AML-193 (cell line): Measurements from ENCODE around the gene ASB16.

Source experiments
- DNase-seq, 2 experiments: peaks; one replicate each; lab custom pipeline; 2025; lab: John Stamatoyannopoulos, UW

ASB16 gene

GRCh38 chr17:44209786-44210341 lies 39.4 kb downstream of the ASB16 start:
- DNase-seq: no peak

GRCh38 chr17:44210342-44211192 lies 40.1 kb downstream of the ASB16 start:
- peak; percentile 94 to 95 for DNase-seq

- no peak for DNase-seq
Observed at GRCh38 chr17:44211281-44212265, 41.1 kb downstream of the ASB16 start.

GRCh38 chr17:44212507-44213402 lies 42.3 kb downstream of the ASB16 start:
- no peak for DNase-seq

GRCh38 chr17:44213403-44214229 lies 43.1 kb downstream of the ASB16 start:
- no peak for DNase-seq

- DNase-seq: no peak
Observed at GRCh38 chr17:44214230-44214494, 43.7 kb downstream of the ASB16 start.

- no peak for DNase-seq
Observed at GRCh38 chr17:44214896-44215295, 44.4 kb downstream of the ASB16 start.

- DNase-seq: no peak
Observed at GRCh38 chr17:44216173-44216572, 45.7 kb downstream of the ASB16 start.

GRCh38 chr17:44216694-44217093 lies 46.2 kb downstream of the ASB16 start:
- no peak for DNase-seq

GRCh38 chr17:44217738-44218343 lies 47.3 kb downstream of the ASB16 start:
- no peak for DNase-seq

GRCh38 chr17:44218344-44219107 lies 48.0 kb downstream of the ASB16 start:
- DNase-seq: peak; percentile 77 to 81

GRCh38 chr17:44219108-44219615 lies 48.7 kb downstream of the ASB16 start:
- DNase-seq: peak; percentile 51 to 57

GRCh38 chr17:44219616-44220212 lies 49.2 kb downstream of the ASB16 start, which contains the start of gene UBTF:
UBTF (minus strand) TSS chr17:44219675; CDS start chr17:44218229, 1,446 bp downstream.
- DNase-seq: peak; percentile 20 to 46

GRCh38 chr17:44220213-44221083 lies 49.9 kb downstream of the ASB16 start:
- DNase-seq: peak in 1 of 2 experiments; percentile 21

- peak; percentile 57 to 59 for DNase-seq
Observed at GRCh38 chr17:44221084-44221861, 50.8 kb downstream of the ASB16 start.

- no peak for DNase-seq
Observed at GRCh38 chr17:44221862-44222111, 51.3 kb downstream of the ASB16 start.
